SK-N-SH (cell line): ENCODE data around the gene TTC5. TPM values are rescaled to one million over a fixed set of nuclear protein-coding genes. Genes with fewer than 3 reads are reported as not detected.

Experiments used
- CTCF ChIA-PET: fragments of 300-600, 350-600 bp; formaldehyde crosslinking; extraction: SDS; loops from one replicate; lab custom pipeline; 2021; lab: Yijun Ruan, JAX
- POLR2A ChIA-PET: fragments of 350-600 bp; sonication (Branson Sonifier 250); formaldehyde crosslinking; extraction: SDS; loops from one replicate; lab custom pipeline; 2020; ENCODE audit warnings: antibody characterized with exemption, inconsistent platforms; lab: Yijun Ruan, JAX
- DNase-seq: peaks from one replicate; pipeline ENCODE4 v3.0.0; 2012
- H2AFZ ChIP-seq: fragments of 200-600 bp; sonication (generic); 2 replicates; pipeline ENCODE4 v1.8.1; 2016; ENCODE audit warnings: antibody characterized with exemption, mild to moderate bottlenecking, low read depth
- H3F3A ChIP-seq: fragments of 200-600 bp; sonication (generic); replicated peaks from 2 replicates; pipeline ENCODE3; 2016; ENCODE audit warnings: antibody characterized with exemption, mild to moderate bottlenecking; ENCODE audit not compliant: insufficient read depth
- H3K27ac ChIP-seq, 2 experiments: fragments of 200-500 bp in 1 of 2; fragments of 200-600 bp in 1 of 2; sonication (Bioruptor generic) in 1 of 2; sonication (generic), shearing (Covaris generic) in 1 of 2; 2 replicates each; pipeline versions ENCODE4 v1.5.1 to v1.6.1; 2014 to 2016; ENCODE audit warnings: low read depth in 2 of 2, inconsistent platforms in 1 of 2, low read length in 1 of 2, mild to moderate bottlenecking in 1 of 2, mixed read lengths in 1 of 2
- H3K27me3 ChIP-seq: fragments of 200-600 bp; sonication (generic), shearing (Covaris generic); 2 replicates; pipeline ENCODE4 v1.6.1; 2016; ENCODE audit warnings: mixed run types; ENCODE audit not compliant: insufficient read depth
- H3K36me3 ChIP-seq, 2 experiments: fragments of 200-500 bp in 1 of 2; fragments of 200-600 bp in 1 of 2; sonication (Bioruptor generic) in 1 of 2; sonication (generic) in 1 of 2; replicated peaks in 1 of 2; 2 replicates each; pipeline versions ENCODE3 to v1.5.1; 2014 to 2016; ENCODE audit warnings: low read length in 1 of 2, mild to moderate bottlenecking in 1 of 2; ENCODE audit not compliant: insufficient read depth in 2 of 2, control insufficient read depth in 1 of 2
- H3K4me1 ChIP-seq, 2 experiments: fragments of 200-500 bp in 1 of 2; fragments of 200-600 bp in 1 of 2; sonication (Bioruptor generic) in 1 of 2; sonication (generic), shearing (Covaris generic) in 1 of 2; 2 replicates each; pipeline versions ENCODE4 v1.5.1 to v1.6.1; 2014 to 2016; ENCODE audit warnings: low read depth in 1 of 2, low read length in 1 of 2, mixed run types in 1 of 2; ENCODE audit not compliant: insufficient read depth in 2 of 2, control insufficient read depth in 1 of 2
- H3K4me2 ChIP-seq: fragments of 200-600 bp; sonication (generic), shearing (Covaris generic); 2 replicates; pipeline ENCODE4 v1.6.1; 2017; ENCODE audit warnings: mixed run types
- H3K4me3 ChIP-seq, 2 experiments: fragments of 200-500 bp in 1 of 2; fragments of 200-600 bp in 1 of 2; sonication (Bioruptor generic) in 1 of 2; sonication (generic), shearing (Covaris generic) in 1 of 2; 2 replicates each; pipeline versions ENCODE4 v1.5.1 to v1.8.1; 2014 to 2016; ENCODE audit warnings: low read depth in 2 of 2, inconsistent platforms in 1 of 2, low read length in 1 of 2, mild to moderate bottlenecking in 1 of 2, mixed read lengths in 1 of 2, moderate library complexity in 1 of 2
- H3K79me2 ChIP-seq: fragments of 200-600 bp; sonication (generic); 2 replicates; pipeline ENCODE4 v1.8.1; 2017; ENCODE audit warnings: mild to moderate bottlenecking; ENCODE audit not compliant: insufficient read depth
- H3K9ac ChIP-seq: fragments of 200-600 bp; sonication (generic); 2 replicates; pipeline ENCODE4 v1.6.1; 2017; ENCODE audit warnings: mixed run types
- H3K9me2 ChIP-seq: fragments of 200-600 bp; sonication (generic); 2 replicates; pipeline ENCODE4 v1.6.1; 2017; ENCODE audit warnings: mixed run types
- H3K9me3 ChIP-seq: fragments of 200-600 bp; sonication (generic); 2 replicates; pipeline ENCODE4 v1.6.1; 2017; ENCODE audit warnings: mixed run types, mild to moderate bottlenecking, moderate library complexity
- H4K20me1 ChIP-seq: fragments of 200-600 bp; sonication (generic); 2 replicates; pipeline ENCODE4 v1.6.1; 2017; ENCODE audit warnings: mild to moderate bottlenecking, mixed run types; ENCODE audit not compliant: insufficient read depth
- EP300 ChIP-seq, 2 experiments: IDR thresholded peaks; 2 replicates each; pipeline versions ENCODE4 v1.4.0 to v1.6.1; 2012; ENCODE audit warnings: borderline replicate concordance in 1 of 2, low read depth in 1 of 2, low read length in 1 of 2
- EZH2phosphoT487 ChIP-seq: fragments of 200-600 bp; sonication (generic); IDR thresholded peaks from 2 replicates; pipeline ENCODE4 v1.6.1; 2017; ENCODE audit warnings: low read depth, mixed run types, mild to moderate bottlenecking, antibody characterized with exemption, moderate library complexity, borderline replicate concordance
- FOXM1 ChIP-seq: IDR thresholded peaks from 2 replicates; pipeline ENCODE4 v1.4.0; 2012; ENCODE audit warnings: low read depth, mild to moderate bottlenecking
- GATA2 ChIP-seq: sonication (generic); formaldehyde crosslinking; IDR thresholded peaks from 2 replicates; pipeline ENCODE4 v1.5.0; 2020; ENCODE audit warnings: mild to moderate bottlenecking, missing genetic modification reagents
- JUND ChIP-seq: IDR thresholded peaks from 2 replicates; pipeline ENCODE4 v1.4.0; 2012
- MXI1 ChIP-seq: IDR thresholded peaks from 2 replicates; pipeline ENCODE4 v1.6.1; 2012; ENCODE audit warnings: mild to moderate bottlenecking, low read depth, low read length, improper control_type of control experiment
- NRF1 ChIP-seq: IDR thresholded peaks from 2 replicates; pipeline ENCODE4 v1.6.1; 2012; ENCODE audit warnings: low read depth, mild to moderate bottlenecking, low read length
- RAD21 ChIP-seq: IDR thresholded peaks from 2 replicates; pipeline ENCODE4 v1.6.1; 2012; ENCODE audit warnings: mild to moderate bottlenecking, low read length
- RFX5 ChIP-seq: IDR thresholded peaks from 2 replicates; pipeline ENCODE4 v1.6.1; 2012; ENCODE audit warnings: mild to moderate bottlenecking, improper control_type of control experiment, low read length
- SMC3 ChIP-seq: IDR thresholded peaks from 2 replicates; pipeline ENCODE4 v1.6.1; 2012; ENCODE audit warnings: low read depth, low read length, improper control_type of control experiment
- TAF1 ChIP-seq: IDR thresholded peaks from 2 replicates; pipeline ENCODE4 v1.6.1; 2012; ENCODE audit warnings: low read depth, mild to moderate bottlenecking, low read length, moderate library complexity, borderline replicate concordance
- TEAD4 ChIP-seq: IDR thresholded peaks from 2 replicates; pipeline ENCODE4 v1.4.0; 2012; ENCODE audit warnings: mild to moderate bottlenecking, borderline replicate concordance; ENCODE audit not compliant: insufficient read depth
- WGBS: methylation state at CpG from one replicate; pipeline ENCODE4 v1.1.6; 2017; ENCODE audit warnings: low lambda C conversion rate; 5-methylcytosine and 5-hydroxymethylcytosine counted together
- polyA plus RNA-seq, 3 experiments: library from polyadenylated mRNA; depleted of rRNA; stranded (reverse); fragments of >200 nt; gene quantifications; 2 replicates each; pipeline ENCODE4 v1.2.3, GENCODE V29; 2012
- TF ChIP-seq, protein P1 (sequence below): fragments of 200-600 bp; sonication (generic); IDR thresholded peaks from 2 replicates; pipeline ENCODE4 v1.6.1; 2017; ENCODE audit warnings: antibody characterized with exemption, mild to moderate bottlenecking, moderate library complexity
- TF ChIP-seq, protein P2 (sequence below): IDR thresholded peaks from 2 replicates; pipeline ENCODE4 v1.4.0; 2012; ENCODE audit warnings: low read depth, borderline replicate concordance
- TF ChIP-seq, protein P3 (sequence below): fragments of 150-350 bp; IDR thresholded peaks from 2 replicates; pipeline ENCODE4 v1.6.1; 2016; ENCODE audit warnings: mild to moderate bottlenecking, low read depth, low read length
- TF ChIP-seq, protein P4 (sequence below): IDR thresholded peaks from 2 replicates; pipeline ENCODE4; 2012

Gene TTC5
- polyA plus RNA-seq, 1 of the 3 experiments (the other 2 are of a cell fraction), result 14.6 TPM

DNA sequence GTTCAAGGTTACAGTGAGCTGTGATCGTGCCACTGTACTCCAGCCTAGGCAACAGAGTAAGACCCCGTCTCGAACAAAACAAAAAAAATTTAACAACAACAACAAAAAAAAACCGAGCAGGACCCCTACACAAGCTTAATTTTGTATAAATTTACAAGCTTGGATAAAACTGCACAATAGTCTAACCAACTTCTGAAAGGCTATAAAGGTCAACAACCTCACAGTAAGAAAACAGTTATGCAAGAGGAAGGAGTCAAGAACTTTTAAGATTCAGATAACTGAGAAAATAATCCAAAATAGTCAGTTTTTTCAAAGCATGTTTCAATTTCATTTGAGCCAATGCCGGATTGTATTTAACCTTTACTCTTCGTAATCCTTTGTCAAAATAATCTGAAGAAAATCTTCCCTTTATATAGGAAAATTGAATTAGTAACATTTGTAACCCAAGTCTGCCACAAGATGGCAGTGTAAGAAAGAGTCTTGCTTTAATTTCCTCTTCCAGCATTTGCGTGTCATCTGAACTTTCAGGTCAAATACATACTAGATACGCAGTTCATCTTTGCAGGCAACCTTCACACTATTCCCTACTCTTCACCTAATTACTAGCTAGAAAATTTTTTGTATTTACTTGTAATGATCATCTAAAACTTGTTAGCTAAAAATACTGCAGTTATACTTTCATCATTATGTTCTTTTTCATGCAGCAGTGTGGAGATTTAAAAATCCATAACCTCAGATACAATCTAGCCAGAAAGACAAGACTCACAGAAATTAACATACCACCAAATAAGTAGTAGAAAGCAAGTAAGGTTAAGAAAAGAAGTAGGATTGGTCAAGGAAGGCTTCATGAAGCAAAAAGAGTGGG, 21.5 kb upstream of the TTC5 start:
- no peak overlapping the region; the same call in 1 of the 2 replicates for H3K4me2 ChIP-seq
- CTCF ChIA-PET, result interaction anchor here (0.6 to 6.1 kb wide), 27 partner anchors 9 to 370 kb away, joined by 3 to 70 read pairs (median 4); partner anchors contain the start of genes APEX1, PARP2, PIP4P1 and RNASE4
- no peak for TF ChIP-seq RFX5
- peak; percentile 43; the same call in 1 of the 2 replicates for TF ChIP-seq GATA2 (CRISPR knock-in tag)
- TF ChIP-seq RAD21, result peak; percentile 84
- TF ChIP-seq, protein P1, sequence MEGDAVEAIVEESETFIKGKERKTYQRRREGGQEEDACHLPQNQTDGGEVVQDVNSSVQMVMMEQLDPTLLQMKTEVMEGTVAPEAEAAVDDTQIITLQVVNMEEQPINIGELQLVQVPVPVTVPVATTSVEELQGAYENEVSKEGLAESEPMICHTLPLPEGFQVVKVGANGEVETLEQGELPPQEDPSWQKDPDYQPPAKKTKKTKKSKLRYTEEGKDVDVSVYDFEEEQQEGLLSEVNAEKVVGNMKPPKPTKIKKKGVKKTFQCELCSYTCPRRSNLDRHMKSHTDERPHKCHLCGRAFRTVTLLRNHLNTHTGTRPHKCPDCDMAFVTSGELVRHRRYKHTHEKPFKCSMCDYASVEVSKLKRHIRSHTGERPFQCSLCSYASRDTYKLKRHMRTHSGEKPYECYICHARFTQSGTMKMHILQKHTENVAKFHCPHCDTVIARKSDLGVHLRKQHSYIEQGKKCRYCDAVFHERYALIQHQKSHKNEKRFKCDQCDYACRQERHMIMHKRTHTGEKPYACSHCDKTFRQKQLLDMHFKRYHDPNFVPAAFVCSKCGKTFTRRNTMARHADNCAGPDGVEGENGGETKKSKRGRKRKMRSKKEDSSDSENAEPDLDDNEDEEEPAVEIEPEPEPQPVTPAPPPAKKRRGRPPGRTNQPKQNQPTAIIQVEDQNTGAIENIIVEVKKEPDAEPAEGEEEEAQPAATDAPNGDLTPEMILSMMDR, result peak; percentile 82
- no peak for TF ChIP-seq EP300 (IDR thresholded peaks at IDR 0.05; ENCODE audit: borderline replicate concordance in 1 of 2, low read depth in 1 of 2, low read length in 1 of 2)
- TF ChIP-seq SMC3, result peak; percentile 54
- no peak for TF ChIP-seq EZH2phosphoT487
- TF ChIP-seq NRF1, result no peak
- TF ChIP-seq, protein P2, sequence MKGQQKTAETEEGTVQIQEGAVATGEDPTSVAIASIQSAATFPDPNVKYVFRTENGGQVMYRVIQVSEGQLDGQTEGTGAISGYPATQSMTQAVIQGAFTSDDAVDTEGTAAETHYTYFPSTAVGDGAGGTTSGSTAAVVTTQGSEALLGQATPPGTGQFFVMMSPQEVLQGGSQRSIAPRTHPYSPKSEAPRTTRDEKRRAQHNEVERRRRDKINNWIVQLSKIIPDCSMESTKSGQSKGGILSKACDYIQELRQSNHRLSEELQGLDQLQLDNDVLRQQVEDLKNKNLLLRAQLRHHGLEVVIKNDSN, result no peak
- TF ChIP-seq TAF1, result no peak
- TF ChIP-seq FOXM1, result no peak
- TF ChIP-seq JUND, result no peak
- TF ChIP-seq, protein P3, sequence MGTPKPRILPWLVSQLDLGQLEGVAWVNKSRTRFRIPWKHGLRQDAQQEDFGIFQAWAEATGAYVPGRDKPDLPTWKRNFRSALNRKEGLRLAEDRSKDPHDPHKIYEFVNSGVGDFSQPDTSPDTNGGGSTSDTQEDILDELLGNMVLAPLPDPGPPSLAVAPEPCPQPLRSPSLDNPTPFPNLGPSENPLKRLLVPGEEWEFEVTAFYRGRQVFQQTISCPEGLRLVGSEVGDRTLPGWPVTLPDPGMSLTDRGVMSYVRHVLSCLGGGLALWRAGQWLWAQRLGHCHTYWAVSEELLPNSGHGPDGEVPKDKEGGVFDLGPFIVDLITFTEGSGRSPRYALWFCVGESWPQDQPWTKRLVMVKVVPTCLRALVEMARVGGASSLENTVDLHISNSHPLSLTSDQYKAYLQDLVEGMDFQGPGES, result no peak
- TF ChIP-seq TEAD4, result no peak
- TF ChIP-seq MXI1, result 0 out of 2 replicates have a peak, but pooled peaks have one; percentile 56
- TF ChIP-seq, protein P4, sequence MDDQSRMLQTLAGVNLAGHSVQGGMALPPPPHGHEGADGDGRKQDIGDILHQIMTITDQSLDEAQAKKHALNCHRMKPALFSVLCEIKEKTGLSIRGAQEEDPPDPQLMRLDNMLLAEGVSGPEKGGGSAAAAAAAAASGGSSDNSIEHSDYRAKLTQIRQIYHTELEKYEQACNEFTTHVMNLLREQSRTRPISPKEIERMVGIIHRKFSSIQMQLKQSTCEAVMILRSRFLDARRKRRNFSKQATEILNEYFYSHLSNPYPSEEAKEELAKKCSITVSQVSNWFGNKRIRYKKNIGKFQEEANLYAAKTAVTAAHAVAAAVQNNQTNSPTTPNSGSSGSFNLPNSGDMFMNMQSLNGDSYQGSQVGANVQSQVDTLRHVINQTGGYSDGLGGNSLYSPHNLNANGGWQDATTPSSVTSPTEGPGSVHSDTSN, result no peak
- TF ChIP-seq, all 33 proteins: peak for 5
- Histone ChIP-seq H3K9me2 (no peaks in the 10 kb centered on the region), H3K4me3 (no peak overlapping the region), H3F3A (peaks cover 22% of the 10 kb centered on the region), H3K4me1 (peaks cover 0 to 5% of the 10 kb centered on the region in 2 experiments; a peak in 2 of 4 replicates), H3K79me2 (peaks cover 69% of the 10 kb centered on the region), H4K20me1 (peaks cover 7% of the 10 kb centered on the region; the same call in 1 of the 2 replicates), H3K27ac (peak overlapping the region; percentile 17 to 55; a peak in 2 of 4 replicates), H3K36me3 (peaks cover 44 to 45% of the 10 kb centered on the region in 2 experiments), H3K27me3 (no peaks in the 10 kb centered on the region), H3K9me3 (no peaks in the 10 kb centered on the region), H2AFZ (0 out of 2 replicates have a peak overlapping the region, but pooled peaks have one; percentile 39), H3K9ac (no peak overlapping the region)
- DNase-seq, result peak; percentile 55
- 50% methylated on average over 8 of the region's 8 CpGs for WGBS
- POLR2A ChIA-PET, result interaction anchor here (1.3 kb wide), 1 partner anchor 16 kb away, joined by 4 read pairs; the partner anchor contains the start of gene PARP2
